HEK293 (cell line): ENCODE results near the gene MMP25.
A peak's percentile ranks its signal among the peaks of the same experiment; 100 is the strongest.

ENCODE experiments used
- CTCF ChIA-PET: fragments of 350-600 bp; formaldehyde crosslinking; extraction: SDS; loops from one replicate; lab custom pipeline; 2021; ENCODE audit warnings: antibody characterized with exemption; lab: Yijun Ruan, JAX
- POLR2A ChIA-PET: fragments of 300-600 bp; formaldehyde crosslinking; extraction: SDS; loops from one replicate; lab custom pipeline; 2020; ENCODE audit warnings: antibody characterized with exemption, inconsistent platforms; lab: Yijun Ruan, JAX
- H3K27ac ChIP-seq: fragments of 200-500 bp; sonication (Bioruptor generic); 2 replicates; pipeline ENCODE4 v1.5.1; 2014; ENCODE audit warnings: low read depth, low read length, control low read depth, inconsistent platforms; ENCODE audit errors: extremely low read depth
- H3K36me3 ChIP-seq, 2 experiments: fragments of 200-500 bp in 1 of 2; sonication (Bioruptor generic) in 1 of 2; 1 replicate in 1 of 2; 2 replicates in 1 of 2; pipeline ENCODE4 v1.5.1; 2014 to 2017; ENCODE audit warnings: inconsistent platforms in 2 of 2, low read length in 2 of 2; ENCODE audit not compliant: control insufficient read depth in 2 of 2, insufficient read depth in 1 of 2
- H3K4me1 ChIP-seq: fragments of 200-500 bp; sonication (Bioruptor generic); 2 replicates; pipeline ENCODE4 v1.5.1; 2014; ENCODE audit warnings: mild to moderate bottlenecking, low read length, inconsistent platforms; ENCODE audit not compliant: control insufficient read depth, insufficient read depth
- H3K4me3 ChIP-seq: 2 replicates; pipeline ENCODE4 v1.5.1; 2011; ENCODE audit warnings: low read depth, mild to moderate bottlenecking, control low read depth, low read length, moderate library complexity
- H3K9me3 ChIP-seq: fragments of 200-500 bp; sonication (Bioruptor generic); 2 replicates; pipeline ENCODE4 v1.5.1; 2014; ENCODE audit warnings: low read depth, low read length, inconsistent platforms; ENCODE audit not compliant: control insufficient read depth, insufficient read depth
- MEIS1 ChIP-seq: sonication (generic); formaldehyde crosslinking; IDR thresholded peaks from 2 replicates; pipeline ENCODE4 v1.8.1; 2022; ENCODE audit warnings: missing genetic modification reagents, mild to moderate bottlenecking, borderline replicate concordance
- REST ChIP-seq: fragments of 450-650 bp; formaldehyde crosslinking; IDR thresholded peaks from 2 replicates; pipeline ENCODE4 v1.5.1; 2016; ENCODE audit warnings: missing biosample characterization, missing genetic modification characterization
- SCRT1 ChIP-seq: fragments of 450-650 bp; formaldehyde crosslinking; IDR thresholded peaks from 2 replicates; pipeline ENCODE4 v1.5.1; 2016; ENCODE audit warnings: missing biosample characterization, missing genetic modification characterization, borderline replicate concordance
- TRIM28 ChIP-seq: IDR thresholded peaks from 2 replicates; pipeline ENCODE4 v1.6.1; 2011; ENCODE audit warnings: low read length, control low read depth, borderline replicate concordance
- YY2 ChIP-seq: fragments of 450-650 bp; formaldehyde crosslinking; IDR thresholded peaks from 2 replicates; pipeline ENCODE4 v1.5.1; 2016; ENCODE audit warnings: missing biosample characterization, missing genetic modification characterization
- ZBTB10 ChIP-seq: fragments of 450-650 bp; formaldehyde crosslinking; IDR thresholded peaks from 2 replicates; pipeline ENCODE4 v1.5.1; 2016; ENCODE audit warnings: missing biosample characterization, missing genetic modification characterization
- ZBTB6 ChIP-seq: fragments of 450-650 bp; formaldehyde crosslinking; IDR thresholded peaks from 2 replicates; pipeline ENCODE4 v1.5.1; 2017; ENCODE audit warnings: missing biosample characterization, missing genetic modification characterization
- ZNF274 ChIP-seq, 2 experiments: fragments of 200-500 bp in 1 of 2; fragments of 450-650 bp in 1 of 2; sonication (Bioruptor generic) in 1 of 2; formaldehyde crosslinking in 1 of 2; IDR thresholded peaks; 2 replicates each; pipeline versions ENCODE4 v1.5.1 to v1.6.1; 2014 to 2016; ENCODE audit warnings: borderline replicate concordance in 1 of 2, inconsistent platforms in 1 of 2, low read length in 1 of 2, missing biosample characterization in 1 of 2, missing genetic modification characterization in 1 of 2
- ZNF433 ChIP-seq: fragments of 450-650 bp; formaldehyde crosslinking; IDR thresholded peaks from 2 replicates; pipeline ENCODE4 v1.5.1; 2016; ENCODE audit warnings: missing biosample characterization, missing genetic modification characterization, low read depth
- ZNF510 ChIP-seq: fragments of 450-650 bp; formaldehyde crosslinking; IDR thresholded peaks from 2 replicates; pipeline ENCODE4 v1.5.1; 2018; ENCODE audit warnings: mild to moderate bottlenecking, missing genetic modification characterization, missing biosample characterization; ENCODE audit not compliant: insufficient replicate concordance
- ZNF558 ChIP-seq: fragments of 450-650 bp; formaldehyde crosslinking; IDR thresholded peaks from 2 replicates; pipeline ENCODE4 v1.5.1; 2016; ENCODE audit warnings: missing biosample characterization, missing genetic modification characterization
- ZNF639 ChIP-seq: fragments of 450-650 bp; formaldehyde crosslinking; IDR thresholded peaks from 2 replicates; pipeline ENCODE4 v1.5.1; 2016; ENCODE audit warnings: missing biosample characterization, missing genetic modification characterization
- ZNF701 ChIP-seq: fragments of 450-650 bp; formaldehyde crosslinking; IDR thresholded peaks from 2 replicates; pipeline ENCODE4 v1.5.1; 2016; ENCODE audit warnings: missing biosample characterization, missing genetic modification characterization
- ZNF76 ChIP-seq: fragments of 450-650 bp; formaldehyde crosslinking; IDR thresholded peaks from 2 replicates; pipeline ENCODE4; 2016; ENCODE audit warnings: low read depth, missing biosample characterization, missing genetic modification characterization, borderline replicate concordance
- ZNF837 ChIP-seq: fragments of 450-650 bp; formaldehyde crosslinking; IDR thresholded peaks from 2 replicates; pipeline ENCODE4 v1.5.1; 2016; ENCODE audit warnings: missing biosample characterization, missing genetic modification characterization

MMP25 gene

GRCh38 chr16:3013491-3013951 lies 32.8 kb upstream of the MMP25 start (continued):
- TF ChIP-seq ZBTB10 (tag by site-specific recombination) (no peak), ZNF510 (no peak), ZNF639 (tag by site-specific recombination) (no peak), ZNF433 (no peak), YY2 (tag by site-specific recombination) (no peak), TRIM28 (no peak), REST (no peak), ZNF837 (tag by site-specific recombination) (no peak), ZNF274 (IDR thresholded peaks at IDR 0.05; ENCODE audit: low read length) (no peak), ZNF274 (tag by site-specific recombination; IDR thresholded peaks at IDR 0.05; ENCODE audit: borderline replicate concordance) (no peak), ZNF76 (no peak)

GRCh38 chr16:3013998-3014690 lies 32.2 kb upstream of the MMP25 start:
- ChIA-PET POLR2A (interaction anchor here (0.6 kb wide), 1 partner anchor 21 kb away, joined by 9 read pairs; no protein-coding TSS in a partner anchor), CTCF (interaction anchor here (0.7 kb wide), 1 partner anchor 14 kb away, joined by 3 read pairs; no protein-coding TSS in a partner anchor)
- Histone ChIP-seq H3K4me1 (no peaks in the 10 kb centered on the region; the same call in 1 of the 2 replicates), H3K36me3 (no peaks in the 10 kb centered on the region), H3K9me3 (no peaks in the 10 kb centered on the region), H3K27ac (no peak overlapping the region), H3K4me3 (no peak overlapping the region)
- TF ChIP-seq MEIS1 (CRISPR knock-in tag) (no peak), ZNF701 (no peak)

- H3K27ac ChIP-seq = no peak overlapping the region
- no peak overlapping the region for H3K4me3 ChIP-seq
- POLR2A ChIA-PET = no interaction called here
- no peaks in the 10 kb centered on the region; the same call in 1 of the 2 replicates for H3K4me1 ChIP-seq
- no peaks in the 10 kb centered on the region for H3K36me3 ChIP-seq
- TF ChIP-seq ZBTB6 (peak; percentile 90; the same call in 1 of the 2 replicates), SCRT1 (tag by site-specific recombination) (no peak), ZNF558 (tag by site-specific recombination) (no peak)
- H3K9me3 ChIP-seq = no peaks in the 10 kb centered on the region
- CTCF ChIA-PET = interaction anchor here (0.6 kb wide), 2 partner anchors 58 to 69 kb away, joined by 3 read pairs; no protein-coding TSS in a partner anchor
Measured at GRCh38 chr16:3014971-3015370, 31.4 kb upstream of the MMP25 start.
